Lung (tissue), 12 donors: ENCODE measurements around the gene KRTAP10-8. TPM values are rescaled to one million over a fixed set of nuclear protein-coding genes. Genes with fewer than 3 reads are reported as not detected.

ENCODE experiments used
- ATAC-seq: fragments of 200-7000 bp; cut with Tn5 transposase; one replicate; pipeline ENCODE4 v1.9.1; 2020; ENCODE audit warnings: moderate number of reproducible peaks; ENCODE audit not compliant: insufficient read depth, low FRiP score
- DNase-seq, 3 donors: peaks; one replicate each; pipeline ENCODE4 v3.0.0-alpha.2; 2013 to 2017
- H3K27ac ChIP-seq, 2 donors: one replicate each; pipeline ENCODE4 v1.5.1; 2013; ENCODE audit warnings: mild to moderate bottlenecking in 2 of 2, moderate library complexity in 2 of 2, control low read depth in 1 of 2, inconsistent platforms in 1 of 2, low read depth in 1 of 2, low read length in 1 of 2
- H3K27me3 ChIP-seq, 3 donors: one replicate each; pipeline ENCODE4 v1.5.1; 2013; ENCODE audit warnings: low read length in 2 of 3; ENCODE audit not compliant: control insufficient read depth in 3 of 3, insufficient read depth in 3 of 3
- H3K36me3 ChIP-seq, 4 donors: one replicate each; pipeline ENCODE4 v1.5.1; 2013; ENCODE audit warnings: low read length in 4 of 4, mild to moderate bottlenecking in 1 of 4, moderate library complexity in 1 of 4; ENCODE audit not compliant: control insufficient read depth in 4 of 4, insufficient read depth in 4 of 4
- H3K4me1 ChIP-seq, 5 donors: one replicate each; pipeline ENCODE4 v1.5.1; 2013; ENCODE audit warnings: low read length in 5 of 5, mild to moderate bottlenecking in 2 of 5, moderate library complexity in 1 of 5; ENCODE audit not compliant: control insufficient read depth in 5 of 5, insufficient read depth in 5 of 5
- H3K4me3 ChIP-seq: one replicate; pipeline ENCODE4 v1.5.1; 2013; ENCODE audit warnings: mild to moderate bottlenecking, control low read depth, moderate library complexity
- H3K9ac ChIP-seq, 2 donors: one replicate each; pipeline ENCODE4 v1.5.1; 2013; ENCODE audit warnings: low read length in 2 of 2, control low read depth in 1 of 2; ENCODE audit not compliant: insufficient read depth in 1 of 2
- H3K9me3 ChIP-seq, 4 donors: one replicate each; pipeline ENCODE4 v1.5.1; 2013; ENCODE audit warnings: low read length in 3 of 4, mild to moderate bottlenecking in 1 of 4, moderate library complexity in 1 of 4; ENCODE audit not compliant: control insufficient read depth in 4 of 4, insufficient read depth in 3 of 4
- CTCF ChIP-seq: IDR thresholded peaks from 2 replicates; pipeline ENCODE4 v1.5.1; 2012; ENCODE audit warnings: mild to moderate bottlenecking; ENCODE audit errors: control extremely low read depth, extremely low read depth
- WGBS, 2 donors: extraction: QIAGEN DNeasy Blood & Tissue Kit; methylation state at CpG; one replicate each; pipeline ENCODE4 v1.1.7; 2013; 5-methylcytosine and 5-hydroxymethylcytosine counted together
- polyA plus RNA-seq, 2 donors: library from polyadenylated mRNA; stranded (reverse); fragments of 200-250 nt; gene quantifications; one replicate each; pipeline ENCODE4 v1.2.1, GENCODE V29; 2013
- total RNA-seq, 2 donors: library from RNA; depleted of rRNA in 1 of 2; stranded (reverse); fragments of >200 nt in 1 of 2; gene quantifications; one replicate each; pipeline ENCODE4 v1.2.1, GENCODE V29; 2014 to 2021
- donor health status: control.
- donor health status: control.
- donor health status: Bipolar disorder and iron deficiency.
- donor health status: healthy.
- donor health status: DM: yes; HTN: yes; CAD: no.

The KRTAP10-8 gene
- total and polyA plus RNA-seq, 4 donors: not detected

- Histone ChIP-seq H3K4me1 (no peaks in the 10 kb centered on the region), H3K27me3 (no peaks in the 10 kb centered on the region), H3K36me3 (no peaks in the 10 kb centered on the region), H3K4me3 (no peak overlapping the region), H3K9me3 (peaks cover 0 to 3% (median 0%) of the 10 kb centered on the region in 4 donors), H3K9ac (no peak overlapping the region), H3K27ac (no peak overlapping the region)
- 80 to 88% methylated on average over 20 of the region's 21 CpGs for WGBS, 2 donors
- DNase-seq (no peak), ATAC-seq (no peak)
- no peak for TF ChIP-seq CTCF
Observed at GRCh38 chr21:44602463-44602850, 9.4 kb upstream of the KRTAP10-8 start.

- H3K4me3 ChIP-seq: no peak overlapping the region
- DNase-seq (no peak), ATAC-seq (no peak)
- peaks cover 0 to 3% (median 0%) of the 10 kb centered on the region in 4 donors for H3K9me3 ChIP-seq
- no peaks in the 10 kb centered on the region for H3K36me3 ChIP-seq
- 57 to 70% methylated on average over 17 of the region's 17 CpGs for WGBS, 2 donors
- TF ChIP-seq CTCF: no peak
- no peak overlapping the region for H3K27ac ChIP-seq
- no peak overlapping the region for H3K9ac ChIP-seq
- no peaks in the 10 kb centered on the region for H3K4me1 ChIP-seq
- H3K27me3 ChIP-seq: no peaks in the 10 kb centered on the region
Observed at GRCh38 chr21:44603109-44603875, 8.6 kb upstream of the KRTAP10-8 start.

- ATAC-seq: no peak
Observed at GRCh38 chr21:44603911-44604310, 8.0 kb upstream of the KRTAP10-8 start.

More at GRCh38 chr21:44603911-44604310, 8.0 kb upstream of the KRTAP10-8 start:
- no peak for TF ChIP-seq CTCF
- Histone ChIP-seq H3K36me3 (no peaks in the 10 kb centered on the region), H3K27me3 (no peaks in the 10 kb centered on the region), H3K4me3 (no peak overlapping the region), H3K9me3 (peaks cover 0 to 3% (median under 1%) of the 10 kb centered on the region in 4 donors), H3K4me1 (no peaks in the 10 kb centered on the region), H3K27ac (no peak overlapping the region), H3K9ac (no peak overlapping the region)
- 87 to 91% methylated on average over 8 of the region's 8 CpGs for whole genome bisulfite sequencing, 2 donors
- DNase-seq: no peak
